ENCODE results near the gene BCLAF3.

Gene BCLAF3

DNA sequence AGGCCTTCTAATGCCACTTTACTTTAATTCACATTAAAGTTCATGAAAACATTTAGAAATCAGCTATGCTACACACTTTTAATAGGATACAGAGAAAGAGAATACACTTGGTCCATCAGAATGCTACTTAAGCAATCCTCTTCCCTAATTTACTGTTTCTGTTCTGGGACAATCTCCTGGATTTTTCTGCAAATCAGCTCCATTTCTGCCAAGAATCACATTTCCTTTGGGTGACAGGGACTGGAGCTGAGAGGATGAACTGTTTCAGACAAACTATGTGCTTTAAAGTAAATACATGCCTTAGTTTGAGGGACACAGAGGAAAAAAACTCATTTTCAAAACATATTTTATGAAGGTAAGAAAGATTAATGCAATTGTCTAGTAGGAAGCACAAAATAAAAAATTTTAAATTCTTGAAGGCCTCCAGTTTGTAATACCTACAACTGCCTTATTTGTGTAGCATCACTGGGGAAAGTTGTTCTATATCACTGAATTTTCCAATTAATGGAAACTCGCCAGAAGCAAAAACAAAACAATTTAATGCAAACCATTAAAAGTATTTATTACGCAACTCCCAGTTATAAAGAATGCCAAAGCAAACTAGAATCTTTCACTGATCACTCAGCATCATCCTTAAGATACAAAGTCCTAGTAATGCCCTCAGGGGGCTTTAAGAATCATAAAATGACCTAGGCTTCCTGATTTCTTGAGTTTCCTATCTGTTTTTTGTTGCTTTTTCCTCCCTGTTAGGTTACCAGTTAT, 36.3 kb downstream of the BCLAF3 start:
- ChIA-PET POLR2A (no interaction called here), CTCF (no interaction called here)
- TF ChIP-seq, protein P1, sequence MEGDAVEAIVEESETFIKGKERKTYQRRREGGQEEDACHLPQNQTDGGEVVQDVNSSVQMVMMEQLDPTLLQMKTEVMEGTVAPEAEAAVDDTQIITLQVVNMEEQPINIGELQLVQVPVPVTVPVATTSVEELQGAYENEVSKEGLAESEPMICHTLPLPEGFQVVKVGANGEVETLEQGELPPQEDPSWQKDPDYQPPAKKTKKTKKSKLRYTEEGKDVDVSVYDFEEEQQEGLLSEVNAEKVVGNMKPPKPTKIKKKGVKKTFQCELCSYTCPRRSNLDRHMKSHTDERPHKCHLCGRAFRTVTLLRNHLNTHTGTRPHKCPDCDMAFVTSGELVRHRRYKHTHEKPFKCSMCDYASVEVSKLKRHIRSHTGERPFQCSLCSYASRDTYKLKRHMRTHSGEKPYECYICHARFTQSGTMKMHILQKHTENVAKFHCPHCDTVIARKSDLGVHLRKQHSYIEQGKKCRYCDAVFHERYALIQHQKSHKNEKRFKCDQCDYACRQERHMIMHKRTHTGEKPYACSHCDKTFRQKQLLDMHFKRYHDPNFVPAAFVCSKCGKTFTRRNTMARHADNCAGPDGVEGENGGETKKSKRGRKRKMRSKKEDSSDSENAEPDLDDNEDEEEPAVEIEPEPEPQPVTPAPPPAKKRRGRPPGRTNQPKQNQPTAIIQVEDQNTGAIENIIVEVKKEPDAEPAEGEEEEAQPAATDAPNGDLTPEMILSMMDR (IDR thresholded peaks at IDR 0.05; ENCODE audit: control extremely low read depth, extremely low read depth, low read depth, missing control alignments): no peak
- DNase-seq (ENCODE audit: extremely low spot score): no peak

DNA sequence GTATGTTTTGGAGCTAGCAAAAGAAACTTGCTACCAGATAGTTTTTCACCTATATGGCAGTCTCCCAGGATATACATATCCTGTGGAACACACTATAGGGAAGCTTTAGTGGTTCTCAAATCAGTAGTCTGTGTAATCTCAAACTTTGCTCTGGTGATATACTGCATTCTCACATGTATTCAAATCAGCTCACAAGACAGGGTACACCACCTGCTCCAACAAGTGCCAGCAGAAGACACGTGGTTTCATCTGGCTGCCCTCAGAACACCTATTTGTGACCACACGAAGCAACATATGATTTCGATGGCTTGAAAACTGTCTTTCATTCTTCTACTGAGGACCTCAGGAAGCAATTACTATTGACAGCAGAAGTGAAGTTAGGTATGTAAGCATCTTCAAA, 37.7 kb downstream of the BCLAF3 start:
- no peak for DNase-seq (ENCODE audit: extremely low spot score)
- TF ChIP-seq, protein P1 (IDR thresholded peaks at IDR 0.05; ENCODE audit: control extremely low read depth, extremely low read depth, low read depth, missing control alignments): no peak
- ChIA-PET POLR2A (no interaction called here), CTCF (no interaction called here)

DNA sequence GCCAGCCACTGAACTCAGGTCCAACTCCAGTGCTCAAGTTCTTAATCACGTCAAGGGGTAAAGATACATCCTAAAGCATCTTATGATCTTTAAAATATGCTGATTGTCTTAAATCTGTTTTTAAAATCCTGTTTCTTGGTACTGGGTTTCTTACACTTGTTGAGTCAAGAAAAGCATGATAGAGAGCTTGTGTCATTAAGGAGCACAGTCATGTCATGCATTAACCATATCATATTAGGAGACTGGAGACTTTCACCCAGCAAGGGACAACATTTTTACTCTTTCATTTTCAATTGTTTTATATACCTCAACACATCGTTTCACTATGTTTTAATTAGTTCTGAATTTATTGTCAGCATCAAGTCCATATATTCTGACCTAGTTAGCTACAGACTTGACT, 41.5 kb downstream of the BCLAF3 start:
- ChIA-PET POLR2A (no interaction called here), CTCF (no interaction called here)
- no peak for DNase-seq (ENCODE audit: extremely low spot score)
- TF ChIP-seq, protein P1 (IDR thresholded peaks at IDR 0.05; ENCODE audit: control extremely low read depth, extremely low read depth, low read depth, missing control alignments): no peak

DNA sequence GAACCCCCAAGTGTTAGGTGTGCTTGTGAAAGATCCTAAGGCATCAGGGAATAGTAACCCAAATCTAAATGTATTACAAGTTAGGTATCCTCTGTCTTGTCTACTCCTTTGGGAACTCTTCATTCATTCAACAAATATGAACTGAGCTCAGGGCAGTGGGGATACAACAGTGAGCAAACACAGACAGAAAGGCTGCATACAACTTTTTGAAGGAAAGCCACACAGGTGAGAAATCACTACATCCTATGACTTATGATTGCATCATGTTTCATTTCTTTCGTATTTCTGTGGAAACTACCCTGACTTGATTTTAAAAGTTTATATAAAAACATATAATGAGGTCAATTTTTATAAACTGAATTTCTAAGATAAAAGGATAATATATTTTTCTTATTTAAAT, 43.2 kb downstream of the BCLAF3 start:
- no peak for DNase-seq (ENCODE audit: extremely low spot score)
- CTCF ChIA-PET: no interaction called here
- POLR2A ChIA-PET: no interaction called here

More for the DNA sequence above, 43.2 kb downstream of the BCLAF3 start:
- TF ChIP-seq, protein P1 (IDR thresholded peaks at IDR 0.05; ENCODE audit: control extremely low read depth, extremely low read depth, low read depth, missing control alignments): no peak
